Aorta (tissue), 5 donors: ENCODE data around the gene SGF29. TPM values are rescaled to one million over a fixed set of nuclear protein-coding genes. Genes with fewer than 3 reads are reported as not detected.
"Not testable (repeated sequence)": the region's sequence is repeated elsewhere in the genome, so short reads cannot be mapped to it uniquely, and the experiment has no call there.

Experiments
- ATAC-seq: fragments of 200-7000 bp; cut with Tn5 transposase; one replicate; pipeline ENCODE4 v1.9.1; 2022; ENCODE audit warnings: moderate library complexity; ENCODE audit not compliant: low FRiP score
- DNase-seq, 2 donors: peaks; one replicate each; pipeline ENCODE4 v3.0.0-alpha.2; 2020
- H3K27ac ChIP-seq, 2 donors: one replicate each; pipeline ENCODE4 v1.5.1; 2013; ENCODE audit warnings: low read length in 2 of 2, mild to moderate bottlenecking in 2 of 2, moderate library complexity in 2 of 2, control low read depth in 1 of 2, inconsistent platforms in 1 of 2, low read depth in 1 of 2
- H3K27me3 ChIP-seq, 2 donors: one replicate each; pipeline ENCODE4 v1.6.1; 2013; ENCODE audit warnings: control low read depth in 1 of 2, low read length in 1 of 2, mild to moderate bottlenecking in 1 of 2, moderate library complexity in 1 of 2; ENCODE audit not compliant: insufficient read depth in 2 of 2, control insufficient read depth in 1 of 2
- H3K36me3 ChIP-seq, 2 donors: one replicate each; pipeline ENCODE4 v1.6.1; 2013; ENCODE audit warnings: control low read depth in 1 of 2, low read length in 1 of 2, mild to moderate bottlenecking in 1 of 2; ENCODE audit not compliant: insufficient read depth in 2 of 2, control insufficient read depth in 1 of 2
- H3K4me1 ChIP-seq, 2 donors: one replicate each; pipeline ENCODE4 v1.6.1; 2013; ENCODE audit warnings: low read length in 2 of 2, control low read depth in 1 of 2, mild to moderate bottlenecking in 1 of 2, moderate library complexity in 1 of 2; ENCODE audit not compliant: insufficient read depth in 2 of 2, control insufficient read depth in 1 of 2
- H3K4me3 ChIP-seq, 2 donors: one replicate each; pipeline ENCODE4 v1.5.1; 2013; ENCODE audit warnings: low read length in 2 of 2, control low read depth in 1 of 2, mild to moderate bottlenecking in 1 of 2
- H3K9me3 ChIP-seq: one replicate; pipeline ENCODE4 v1.6.1; 2013; ENCODE audit warnings: mild to moderate bottlenecking, low read length; ENCODE audit not compliant: control insufficient read depth
- WGBS, 2 donors: extraction: QIAGEN DNeasy Blood & Tissue Kit; methylation state at CpG; one replicate each; pipeline ENCODE4 v1.1.7; 2013; 5-methylcytosine and 5-hydroxymethylcytosine counted together
- intact Hi-C, 2 donors: fragments of 100-400 bp; cut with DNase I; formaldehyde crosslinking; loops; one replicate each; pipeline versions ENCODE4 v1.14.2 to v1.15.0; 2022
- polyA plus RNA-seq, 2 donors: library from polyadenylated mRNA; stranded (reverse); fragments of 200-250 nt; gene quantifications; one replicate each; pipeline ENCODE4 v1.2.3, GENCODE V29; 2013
- total RNA-seq, 2 donors: library from RNA; stranded (reverse); fragmentation: NEBNext Ultra II Directional; extraction: Animal tissue kit (Norgen Biotek cat#: 25700); gene quantifications; one replicate each; pipeline ENCODE4 v1.2.1, GENCODE V29; 2021
- donor health status: healthy with polysubstance abuse.
- donor health status: Bipolar disorder and iron deficiency.
- donor health status: DM: no; HTN: no; CAD: no.
- donor health status: DM: no; HTN: no; CAD: no.
- donor health status: DM: yes; HTN: yes; CAD: no.

The SGF29 gene
- total and polyA plus RNA-seq, 4 donors: 17.4 to 41.6 (median 20.2) TPM

DNA sequence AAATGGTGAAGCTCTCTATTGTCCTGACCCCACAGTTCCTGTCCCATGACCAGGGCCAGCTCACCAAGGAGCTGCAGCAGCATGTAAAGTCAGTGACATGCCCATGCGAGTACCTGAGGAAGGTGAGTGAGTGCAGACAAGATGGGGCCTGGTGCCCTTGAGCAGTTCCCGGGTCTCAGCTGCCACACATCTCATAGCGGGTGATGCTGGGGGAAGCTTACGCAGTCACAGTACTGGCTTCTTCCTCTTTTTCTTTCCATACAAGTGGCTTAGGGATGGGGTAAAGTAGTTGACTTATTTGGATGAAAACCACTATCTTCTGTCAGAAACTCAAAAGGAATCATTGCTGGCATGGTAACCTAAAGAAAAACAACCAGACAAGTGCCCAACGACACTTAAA is 84.6 kb downstream of the SGF29 start:
- DNase-seq, H3K4me3 ChIP-seq, H3K36me3 ChIP-seq, H3K4me1 ChIP-seq, H3K27ac ChIP-seq, intact Hi-C loops, H3K27me3 ChIP-seq, ATAC-seq, H3K9me3 ChIP-seq: not testable (repeated sequence)
- WGBS, 2 donors: 84 to 92% methylated on average over 3 to 4 of the region's 5 CpGs

DNA sequence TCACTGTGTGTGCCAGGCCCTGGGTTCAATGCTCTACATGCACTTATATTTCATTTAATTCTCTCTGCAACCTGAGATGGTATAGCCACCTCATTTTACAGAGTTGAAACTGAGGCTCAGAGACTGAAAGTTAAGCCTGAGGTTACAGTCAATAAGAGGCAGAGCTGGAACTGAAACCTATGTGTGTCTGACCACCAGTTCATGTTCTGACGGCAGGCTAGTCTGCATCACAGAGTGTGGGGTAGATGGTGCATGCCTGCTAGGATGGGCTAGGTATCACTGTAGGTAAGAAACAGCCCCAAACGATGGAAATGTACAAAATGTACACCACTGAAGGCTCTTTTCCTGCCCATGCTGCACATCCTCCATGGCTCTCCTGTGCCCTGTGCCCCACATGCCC is 86.2 kb downstream of the SGF29 start:
- H3K36me3 ChIP-seq, H3K4me3 ChIP-seq, DNase-seq, H3K27me3 ChIP-seq, H3K9me3 ChIP-seq, intact Hi-C loops, H3K4me1 ChIP-seq, H3K27ac ChIP-seq, ATAC-seq: not testable (repeated sequence)
- 70 to 82% methylated on average over 2 of the region's 2 CpGs for whole genome bisulfite sequencing, 2 donors

Other genes with a start within 250 kb of the SGF29 start
- 1 to 10 TPM; 2.3 to 3.3 TPM for gene NPIPB6, start 190.4 kb upstream of the SGF29 start, total RNA-seq
- 1 to 10 TPM; 1.3 to 1.5 TPM for gene NPIPB6, start 190.4 kb upstream of the SGF29 start, polyA plus RNA-seq
- gene EIF3CL, start 150.1 kb upstream of the SGF29 start, total RNA-seq: 10 to 100 TPM; 62.6 to 88.0 TPM
- 10 to 100 TPM; 40.7 to 41.6 TPM for gene EIF3CL, start 150.1 kb upstream of the SGF29 start, polyA plus RNA-seq
- under 1 TPM in 1 of 2 donors, not detected in 1; 0.29 TPM for gene NPIPB7, start 81.6 kb upstream of the SGF29 start, total RNA-seq
- under 1 TPM in 1 of 2 donors, not detected in 1; 0.18 TPM for gene NPIPB7, start 81.6 kb upstream of the SGF29 start, polyA plus RNA-seq
- 10 to 100 TPM; 15.6 to 27.2 TPM for gene CLN3, start 61.8 kb upstream of the SGF29 start, total RNA-seq
- gene CLN3, start 61.8 kb upstream of the SGF29 start, polyA plus RNA-seq: 10 to 100 TPM; 19.5 to 48.7 TPM
- gene APOBR, start 59.3 kb upstream of the SGF29 start, total RNA-seq: 1 to 10 TPM; 2.5 to 3.1 TPM
- 1 to 10 TPM; 1.1 to 2.6 TPM for gene APOBR, start 59.3 kb upstream of the SGF29 start, polyA plus RNA-seq
- gene IL27, start 47.1 kb upstream of the SGF29 start, total RNA-seq: under 1 TPM in 1 of 2 donors, not detected in 1; 0.54 TPM
- gene IL27, start 47.1 kb upstream of the SGF29 start, polyA plus RNA-seq: under 1 TPM in 1 of 2 donors, not detected in 1; 0.54 TPM
- 100 to 1,000 TPM in 1 of 2 donors, 10 to 100 TPM in 1; 85.3 to 137 TPM for gene NUPR1, start 14.9 kb upstream of the SGF29 start, total RNA-seq
- 100 to 1,000 TPM in 1 of 2 donors, 10 to 100 TPM in 1; 85.0 to 148 TPM for gene NUPR1, start 14.9 kb upstream of the SGF29 start, polyA plus RNA-seq
- gene SULT1A2, start 43.1 kb downstream of the SGF29 start, total RNA-seq: 1 to 10 TPM in 1 of 2 donors, under 1 TPM in 1; 0.81 to 1.8 TPM
- 1 to 10 TPM in 1 of 2 donors, not detected in 1; 9.8 TPM for gene SULT1A2, start 43.1 kb downstream of the SGF29 start, polyA plus RNA-seq
- 10 to 100 TPM in 1 of 2 donors, 1 to 10 TPM in 1; 6.7 to 29.8 TPM for gene SULT1A1, start 56.1 kb downstream of the SGF29 start, total RNA-seq
- 10 to 100 TPM in 1 of 2 donors, 1 to 10 TPM in 1; 5.0 to 43.8 TPM for gene SULT1A1, start 56.1 kb downstream of the SGF29 start, polyA plus RNA-seq
- gene NPIPB8, start 84.1 kb downstream of the SGF29 start, total RNA-seq: 1 to 10 TPM; 2.6 to 8.6 TPM
- gene NPIPB8, start 84.1 kb downstream of the SGF29 start, polyA plus RNA-seq: not detected
- 100 to 1,000 TPM; 338 to 374 TPM for gene EIF3C, start 157.5 kb downstream of the SGF29 start, total RNA-seq
- 100 to 1,000 TPM; 246 to 547 TPM for gene EIF3C, start 157.5 kb downstream of the SGF29 start, polyA plus RNA-seq
- gene NPIPB9, start 197.9 kb downstream of the SGF29 start, total RNA-seq: 1 to 10 TPM; 2.8 to 4.1 TPM
- under 1 TPM in 1 of 2 donors, not detected in 1; 0.18 TPM for gene NPIPB9, start 197.9 kb downstream of the SGF29 start, polyA plus RNA-seq